HUDEP-2 (cell line): ENCODE results near the gene RNU7-1.

Experiments
- DNase-seq, 76 experiments: peaks; one replicate each; lab custom pipeline; 2025; ENCODE audit not compliant: unreplicated experiment in 76 of 76; lab: John Stamatoyannopoulos, UW

Gene RNU7-1

GRCh38 chr12:6981152-6982052 is 37.8 kb downstream of the RNU7-1 start:
- no peak for DNase-seq

- DNase-seq, result no peak
Measured at GRCh38 chr12:6982532-6982931, 38.9 kb downstream of the RNU7-1 start.

- no peak for DNase-seq
Measured at GRCh38 chr12:6987956-6988553, 44.4 kb downstream of the RNU7-1 start.
